Measurements from ENCODE around the gene PHACTR1.

GRCh38 chr6:13239530-13240455 lies 523.2 kb downstream of the PHACTR1 start:
- no peak for TF ChIP-seq CTCF (IDR thresholded peaks at IDR 0.05)
- no peak for TF ChIP-seq POLR2A (IDR thresholded peaks at IDR 0.05)
